Measurements from ENCODE around the gene PUS3.

The PUS3 gene

DNA sequence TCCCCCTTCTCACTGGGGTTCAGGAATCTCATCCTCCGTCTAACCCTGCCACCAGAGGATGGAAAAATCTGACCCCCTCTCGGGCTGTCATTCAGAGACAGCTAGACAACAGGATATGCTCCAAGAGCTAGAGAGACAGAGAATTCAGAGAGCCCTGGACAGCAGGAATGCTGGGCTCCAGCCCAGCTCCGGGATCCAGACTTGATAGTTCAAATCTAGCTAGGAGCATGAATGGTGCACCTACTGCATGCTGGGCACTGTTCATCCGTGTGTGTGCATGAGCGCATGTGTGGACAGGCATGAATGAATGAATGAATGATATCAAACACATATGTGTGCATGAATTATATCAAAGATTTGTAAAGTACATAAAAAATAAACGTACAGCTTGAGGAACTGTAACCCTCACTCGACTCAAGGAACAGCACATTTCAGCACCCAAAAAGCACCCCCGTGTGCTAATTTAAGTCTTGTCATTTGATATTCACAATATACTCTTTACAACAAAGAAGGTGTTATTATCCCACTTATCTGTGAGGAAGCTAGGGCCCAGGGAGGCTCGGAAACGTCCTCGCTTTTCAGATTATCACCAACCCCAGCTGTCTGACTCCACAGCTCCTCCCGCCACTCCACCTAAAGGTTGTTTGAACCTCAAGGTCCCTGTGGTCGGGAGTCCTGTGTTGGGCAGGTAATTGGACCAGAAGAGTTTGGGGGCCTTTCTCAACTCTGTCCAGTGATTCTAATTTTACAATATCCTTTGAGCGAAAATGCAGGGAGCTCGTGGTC, 42.2 kb upstream of the PUS3 start:
- DNase-seq (ENCODE audit: extremely low spot score), result no peak
- POLR2A ChIA-PET, result interaction anchor here (1.9 kb wide), 1 partner anchor 42 kb away, joined by 4 read pairs; the partner anchor contains the start of gene PUS3
- TF ChIP-seq FOXM1 (IDR thresholded peaks at IDR 0.05; ENCODE audit: borderline replicate concordance), result no peak
- no peak for TF ChIP-seq TARDBP (IDR thresholded peaks at IDR 0.05)
- TF ChIP-seq SUZ12 (IDR thresholded peaks at IDR 0.05), result no peak
- no peak for TF ChIP-seq BHLHE40 (IDR thresholded peaks at IDR 0.05; ENCODE audit: borderline replicate concordance)
- no peak for TF ChIP-seq CTBP1 (IDR thresholded peaks at IDR 0.05; ENCODE audit: borderline replicate concordance)
- no peak for TF ChIP-seq FOXK2 (IDR thresholded peaks at IDR 0.05)
- no peak for TF ChIP-seq LEF1 (IDR thresholded peaks at IDR 0.05; ENCODE audit: borderline replicate concordance)
- TF ChIP-seq NFRKB (IDR thresholded peaks at IDR 0.05), result no peak
- no peak for TF ChIP-seq ZNF384 (IDR thresholded peaks at IDR 0.05)
- TF ChIP-seq, protein P1, sequence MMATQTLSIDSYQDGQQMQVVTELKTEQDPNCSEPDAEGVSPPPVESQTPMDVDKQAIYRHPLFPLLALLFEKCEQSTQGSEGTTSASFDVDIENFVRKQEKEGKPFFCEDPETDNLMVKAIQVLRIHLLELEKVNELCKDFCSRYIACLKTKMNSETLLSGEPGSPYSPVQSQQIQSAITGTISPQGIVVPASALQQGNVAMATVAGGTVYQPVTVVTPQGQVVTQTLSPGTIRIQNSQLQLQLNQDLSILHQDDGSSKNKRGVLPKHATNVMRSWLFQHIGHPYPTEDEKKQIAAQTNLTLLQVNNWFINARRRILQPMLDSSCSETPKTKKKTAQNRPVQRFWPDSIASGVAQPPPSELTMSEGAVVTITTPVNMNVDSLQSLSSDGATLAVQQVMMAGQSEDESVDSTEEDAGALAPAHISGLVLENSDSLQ (IDR thresholded peaks at IDR 0.05), result no peak
- TF ChIP-seq L3MBTL2 (conservative IDR thresholded peaks at IDR 0.05), result no peak
- TF ChIP-seq FOXA1 (IDR thresholded peaks at IDR 0.05), result no peak
- no peak for TF ChIP-seq ELF4 (IDR thresholded peaks at IDR 0.05)
- no peak for TF ChIP-seq SP1 (IDR thresholded peaks at IDR 0.05)
- TF ChIP-seq HDGF (IDR thresholded peaks at IDR 0.05; ENCODE audit: borderline replicate concordance), result no peak
- no peak for TF ChIP-seq ARNT (IDR thresholded peaks at IDR 0.05)
- CTCF ChIA-PET, result interaction anchor here (0.7 to 2.2 kb wide), 3 partner anchors 13 to 249 kb away, joined by 3 to 8 read pairs (median 3); no protein-coding TSS in a partner anchor

DNA sequence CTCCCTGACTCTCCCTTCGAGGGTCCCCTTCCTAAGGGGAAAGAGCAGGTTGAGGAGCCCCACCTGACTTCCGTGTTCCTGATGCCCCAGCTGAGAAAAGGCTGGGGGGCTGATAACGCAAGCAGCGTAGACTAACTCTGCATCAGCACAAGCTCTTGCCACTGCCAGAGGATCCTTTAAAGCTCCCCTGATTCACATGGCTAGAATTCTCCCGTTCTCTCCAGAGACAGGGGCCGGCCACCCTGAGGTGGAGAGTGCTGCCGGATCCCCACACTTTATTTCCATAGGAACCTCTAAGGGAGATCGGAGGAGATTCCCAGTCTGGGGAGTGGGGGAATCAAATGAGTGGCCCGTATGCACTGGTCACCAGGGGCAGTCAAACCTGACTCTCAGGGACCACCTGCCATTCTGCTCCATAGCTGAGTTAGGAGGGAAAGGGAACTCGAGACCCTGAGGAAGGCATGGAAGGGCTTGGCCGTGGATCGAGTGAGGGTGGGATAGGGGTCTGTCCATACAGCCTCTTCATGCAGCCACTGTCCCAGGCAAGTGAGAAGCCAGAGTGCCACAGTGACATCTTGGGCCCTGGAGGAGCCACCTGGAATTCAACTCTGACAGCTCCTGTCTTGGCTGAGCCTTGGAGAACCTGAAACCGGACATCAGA, 41.5 kb upstream of the PUS3 start:
- ChIA-PET POLR2A (interaction anchor here (1.9 kb wide), 1 partner anchor 41 kb away, joined by 4 read pairs; the partner anchor contains the start of gene PUS3), CTCF (interaction anchor here (0.7 to 2.2 kb wide), 3 partner anchors 13 to 249 kb away, joined by 3 to 8 read pairs (median 3); no protein-coding TSS in a partner anchor)
- DNase-seq (ENCODE audit: extremely low spot score), result no peak
- TF ChIP-seq, protein P1 (IDR thresholded peaks at IDR 0.05), result no peak
- TF ChIP-seq FOXA1 (IDR thresholded peaks at IDR 0.05) (no peak), FOXM1 (IDR thresholded peaks at IDR 0.05; ENCODE audit: borderline replicate concordance) (no peak), SP1 (IDR thresholded peaks at IDR 0.05) (no peak), ZNF384 (IDR thresholded peaks at IDR 0.05) (no peak), NFRKB (IDR thresholded peaks at IDR 0.05) (no peak)

DNA sequence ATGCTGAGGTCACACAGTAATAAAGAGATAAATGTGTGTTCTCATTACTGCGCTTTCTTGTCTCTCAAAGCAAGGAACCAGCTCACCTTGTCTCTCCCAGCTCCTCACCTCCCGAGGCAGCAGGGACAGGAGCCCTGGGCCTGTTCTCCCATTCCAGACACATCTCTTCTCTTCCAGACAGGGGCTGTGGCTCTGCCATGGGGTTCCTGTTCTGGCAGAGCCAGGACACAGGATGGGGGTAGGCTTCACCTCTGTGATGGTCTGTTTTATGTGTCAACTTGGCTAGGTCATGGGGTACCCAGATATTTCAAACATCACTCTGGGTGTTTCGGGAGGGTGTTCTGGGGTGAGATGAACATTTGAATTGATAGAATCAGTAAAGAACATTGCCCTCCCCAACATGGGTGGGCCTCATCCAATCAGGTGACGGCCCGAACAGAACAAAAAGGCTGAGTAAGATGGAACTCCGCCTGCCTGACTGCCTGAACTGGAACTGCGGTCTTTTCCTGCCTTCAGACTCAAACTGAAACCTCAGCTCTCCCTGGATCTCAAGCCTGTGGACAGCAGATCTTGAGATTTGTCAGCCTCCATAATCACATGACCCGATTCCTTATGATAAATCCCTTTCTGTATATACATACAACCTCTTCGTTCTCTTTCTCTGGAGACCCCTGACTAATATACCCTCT, 40.8 kb upstream of the PUS3 start:
- ChIA-PET CTCF (interaction anchor here (0.8 to 2.2 kb wide), 6 partner anchors 12 to 250 kb away, joined by 3 to 8 read pairs (median 5); no protein-coding TSS in a partner anchor), POLR2A (interaction anchor here (1.9 kb wide), 1 partner anchor 41 kb away, joined by 4 read pairs; the partner anchor contains the start of gene PUS3)

DNA sequence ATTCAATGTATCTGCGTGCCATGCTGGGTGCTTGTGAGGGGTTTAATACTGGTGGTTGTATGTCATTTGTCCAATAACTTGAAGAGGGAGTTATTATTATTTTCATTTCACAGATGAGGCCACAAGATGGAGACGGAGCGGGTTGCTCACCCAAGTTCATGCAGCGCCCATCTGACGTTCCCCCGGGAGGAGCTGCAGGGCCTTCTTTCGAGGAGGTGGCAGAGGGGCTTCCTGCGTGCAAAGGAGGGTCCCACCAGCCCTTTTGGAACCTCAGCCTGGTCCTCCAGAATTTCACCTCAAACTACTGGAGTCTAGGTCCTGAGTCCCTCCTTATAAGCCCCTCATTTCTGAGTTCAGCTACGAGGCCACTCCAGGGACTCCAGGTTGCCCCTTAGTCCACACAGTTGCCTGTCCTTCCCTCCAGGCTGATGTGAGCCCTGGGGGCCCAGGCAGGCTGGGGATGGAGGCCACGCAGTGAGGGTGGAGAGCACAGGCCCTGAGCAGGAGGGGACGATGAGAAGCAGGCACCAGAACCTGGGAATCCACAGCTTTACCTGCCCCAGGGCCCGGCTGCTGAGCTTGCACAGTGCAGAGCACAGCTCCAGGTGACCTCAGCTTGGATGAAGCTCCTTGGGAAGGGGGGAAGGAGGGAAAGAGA, 39.9 kb upstream of the PUS3 start:
- TF ChIP-seq LEF1 (IDR thresholded peaks at IDR 0.05; ENCODE audit: borderline replicate concordance) (no peak), SP1 (IDR thresholded peaks at IDR 0.05) (no peak), L3MBTL2 (conservative IDR thresholded peaks at IDR 0.05) (no peak), ZNF384 (IDR thresholded peaks at IDR 0.05) (no peak), ELF4 (IDR thresholded peaks at IDR 0.05) (no peak), ARNT (IDR thresholded peaks at IDR 0.05) (no peak), CTBP1 (IDR thresholded peaks at IDR 0.05; ENCODE audit: borderline replicate concordance) (no peak), FOXK2 (IDR thresholded peaks at IDR 0.05) (no peak), TARDBP (IDR thresholded peaks at IDR 0.05) (no peak), SUZ12 (IDR thresholded peaks at IDR 0.05) (no peak)
- TF ChIP-seq, protein P1 (IDR thresholded peaks at IDR 0.05), result no peak
- POLR2A ChIA-PET, result no interaction called here
- no peak for DNase-seq (ENCODE audit: extremely low spot score)
- CTCF ChIA-PET, result interaction anchor here (0.8 to 1.9 kb wide), 6 partner anchors 11 to 119 kb away, joined by 3 to 9 read pairs (median 5); partner anchors contain the start of gene CDON

More for the DNA sequence above, 40.8 kb upstream of the PUS3 start:
- DNase-seq (ENCODE audit: extremely low spot score), result no peak
- TF ChIP-seq ARNT (IDR thresholded peaks at IDR 0.05) (no peak), NFRKB (IDR thresholded peaks at IDR 0.05) (no peak), FOXA1 (IDR thresholded peaks at IDR 0.05) (no peak), SUZ12 (IDR thresholded peaks at IDR 0.05) (no peak), BHLHE40 (IDR thresholded peaks at IDR 0.05; ENCODE audit: borderline replicate concordance) (no peak), ZNF384 (IDR thresholded peaks at IDR 0.05) (no peak), FOXM1 (IDR thresholded peaks at IDR 0.05; ENCODE audit: borderline replicate concordance) (no peak; the same call in 1 of the 2 replicates)
